Activated CD8-positive, alpha-beta memory T cell treated with anti-CD3 and anti-CD28 coated beads, Interleukin-2, amount 50 U/mL, for 48 hours (primary cell): ENCODE data around the gene DCTN3.

ENCODE experiments used
- DNase-seq: peaks from one replicate; pipeline ENCODE4 v3.0.0-alpha.2; 2020

The DCTN3 gene

GRCh38 chr9:34570809-34571480 is 49.4 kb downstream of the DCTN3 start:
- DNase-seq = no peak

- DNase-seq = no peak
Observed at GRCh38 chr9:34570376-34570775, 49.9 kb downstream of the DCTN3 start.

GRCh38 chr9:34568774-34569173 is 51.5 kb downstream of the DCTN3 start:
- no peak for DNase-seq

GRCh38 chr9:34568133-34568532 is 52.2 kb downstream of the DCTN3 start:
- no peak for DNase-seq

GRCh38 chr9:34566972-34567371 is 53.3 kb downstream of the DCTN3 start:
- DNase-seq = no peak

GRCh38 chr9:34566322-34566721 is 54.0 kb downstream of the DCTN3 start:
- DNase-seq = no peak

GRCh38 chr9:34565856-34566255 is 54.4 kb downstream of the DCTN3 start:
- DNase-seq = no peak

GRCh38 chr9:34564617-34565016 is 55.7 kb downstream of the DCTN3 start:
- no peak for DNase-seq
